ENCODE data around the gene LDLRAD3.

The LDLRAD3 gene

GRCh38 chr11:36160091-36160490 lies 216.2 kb downstream of the LDLRAD3 start:
- no peak for TF ChIP-seq CTCF (IDR thresholded peaks at IDR 0.05; ENCODE audit: low read depth, low read length)

GRCh38 chr11:36161572-36161971 lies 217.7 kb downstream of the LDLRAD3 start:
- no peak overlapping the region for H3K4me3 ChIP-seq (ENCODE audit: low read depth, low read length)
- TF ChIP-seq CTCF (IDR thresholded peaks at IDR 0.05; ENCODE audit: low read depth, low read length): no peak

More at GRCh38 chr11:36160091-36160490, 216.2 kb downstream of the LDLRAD3 start:
- H3K4me3 ChIP-seq (ENCODE audit: low read depth, low read length): no peak overlapping the region

DNA sequence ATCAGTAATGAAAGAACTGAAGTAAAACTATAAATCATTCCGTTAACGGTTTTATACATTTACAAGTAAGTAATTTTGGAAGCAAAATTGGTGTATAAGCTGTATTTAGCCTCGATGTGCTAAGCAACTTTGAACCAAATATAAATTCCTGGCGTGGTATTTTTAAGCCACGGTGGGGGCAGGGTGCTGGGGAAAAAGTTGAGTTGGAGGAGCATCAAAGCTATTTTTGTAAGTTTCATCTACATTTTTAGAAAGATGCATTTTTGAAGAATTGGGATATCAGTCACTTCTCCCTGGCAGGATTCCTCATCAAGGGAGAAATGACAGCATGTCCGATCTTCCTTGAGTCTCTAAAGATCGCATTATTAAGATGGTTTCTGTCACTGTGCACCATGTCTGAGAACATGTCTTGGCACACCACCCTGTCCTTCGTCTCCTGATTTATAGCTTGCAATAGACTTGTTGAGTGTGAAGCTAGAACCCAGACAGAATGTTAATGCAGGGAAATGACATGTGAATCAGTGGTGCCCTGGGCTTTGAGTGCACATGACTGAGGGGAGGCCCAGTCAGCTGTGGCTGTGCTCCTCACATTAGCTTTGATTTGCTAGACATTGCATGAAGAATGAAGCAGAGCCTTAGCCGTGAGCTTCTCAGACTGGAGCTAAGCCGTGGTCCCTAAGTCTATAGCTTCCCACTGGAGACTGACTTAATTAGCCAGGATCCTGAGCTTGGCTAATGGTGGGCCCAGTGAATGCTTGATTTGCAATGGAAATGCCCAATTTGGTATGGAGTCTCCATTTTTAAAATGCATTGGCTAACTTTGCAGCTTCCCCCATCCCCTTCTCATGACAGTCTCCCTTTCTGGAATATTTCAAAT lies 218.4 kb downstream of the LDLRAD3 start:
- no peak overlapping the region for H3K4me3 ChIP-seq (ENCODE audit: low read depth, low read length)
- TF ChIP-seq CTCF (IDR thresholded peaks at IDR 0.05; ENCODE audit: low read depth, low read length): no peak

DNA sequence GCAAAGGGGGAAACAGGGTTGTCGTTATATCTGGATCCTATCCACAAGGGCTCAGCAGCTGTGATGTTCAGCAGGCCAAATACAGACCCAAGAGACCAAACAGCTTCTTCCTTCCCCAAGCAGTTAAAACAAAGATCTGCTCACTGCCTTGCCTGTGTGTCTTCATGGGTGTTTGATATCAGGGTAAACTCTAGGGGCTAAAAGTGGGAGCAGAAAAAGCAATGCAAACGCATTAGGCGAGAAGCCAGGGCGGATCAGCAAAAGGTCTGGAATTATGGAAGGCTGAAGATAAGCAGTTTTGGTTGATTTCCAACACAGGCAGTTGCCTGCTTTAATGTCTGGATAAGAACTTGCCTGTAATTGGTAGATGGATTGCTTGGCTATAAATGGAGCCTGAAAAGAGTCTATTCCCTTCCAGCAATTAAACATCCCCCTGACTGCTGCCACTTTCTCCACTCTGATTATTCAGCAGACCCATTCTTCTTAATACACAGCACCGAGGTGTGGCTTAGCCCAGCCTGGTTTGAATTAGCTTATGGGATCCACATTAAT lies 219.1 kb downstream of the LDLRAD3 start:
- TF ChIP-seq CTCF (IDR thresholded peaks at IDR 0.05; ENCODE audit: low read depth, low read length): no peak
- H3K4me3 ChIP-seq (ENCODE audit: low read depth, low read length): no peak overlapping the region

DNA sequence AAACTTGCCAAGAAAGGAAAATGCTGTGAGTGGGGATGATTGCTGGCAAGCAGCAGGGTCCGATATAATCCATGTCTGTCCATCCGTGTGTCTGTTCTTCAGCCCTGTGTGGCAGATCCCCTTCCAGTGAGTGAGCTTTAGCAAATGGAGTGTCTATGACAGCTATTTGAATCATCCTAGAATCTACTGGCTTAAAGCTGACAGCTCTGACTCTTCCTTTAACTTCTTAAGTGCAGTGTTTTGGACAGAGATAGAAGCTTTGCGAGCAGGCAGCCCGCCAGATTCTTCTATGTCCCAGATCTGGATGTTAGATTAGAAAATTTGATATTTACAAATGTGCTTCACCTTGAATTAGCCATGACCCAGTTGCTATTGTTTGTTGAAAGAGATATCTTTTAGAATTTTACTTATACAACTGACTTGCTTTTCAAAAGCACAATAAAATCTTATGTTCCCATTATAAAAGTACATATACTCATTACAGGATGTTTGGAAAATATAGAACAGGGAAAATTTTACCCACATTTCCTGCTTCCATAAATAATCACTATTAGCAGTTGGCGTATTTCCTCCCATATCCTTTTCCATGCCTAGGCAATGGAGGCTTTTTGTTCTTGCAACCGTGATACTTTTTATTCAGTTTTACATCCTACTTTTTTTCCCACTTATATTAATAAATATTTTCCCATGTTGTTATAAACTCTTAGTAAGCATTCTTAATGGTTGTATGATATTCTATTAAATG lies 220.8 kb downstream of the LDLRAD3 start:
- no peak for TF ChIP-seq CTCF (IDR thresholded peaks at IDR 0.05; ENCODE audit: low read depth, low read length)
- no peak overlapping the region for H3K4me3 ChIP-seq (ENCODE audit: low read depth, low read length)

- TF ChIP-seq CTCF (IDR thresholded peaks at IDR 0.05; ENCODE audit: low read depth, low read length): no peak
- H3K4me3 ChIP-seq (ENCODE audit: low read depth, low read length): no peak overlapping the region
Observed at GRCh38 chr11:36165621-36166397, 221.9 kb downstream of the LDLRAD3 start.

Measured in WI38 (cell line).